ENCODE measurements around the gene CPSF6. TPM values are rescaled to one million over a fixed set of nuclear protein-coding genes. Genes with fewer than 3 reads are reported as not detected.

Gene CPSF6
- total and polyA plus RNA-seq, 12 donors: 11.7 to 34.6 (median 28.4) TPM

GRCh38 chr12:69241438-69242092, 2.2 kb downstream of the CPSF6 start:
- 45 to 50% methylated on average over 5 of the region's 5 CpGs for WGBS, 2 donors
- intact Hi-C loops (cut with DNase I): no loop called here
- no peak for ATAC-seq
- no peak for TF ChIP-seq CTCF (IDR thresholded peaks at IDR 0.05)
- no peaks in the 10 kb centered on the region for H3K9me3 ChIP-seq
- H3K36me3 ChIP-seq: peaks cover 0 to 6% (median 0%) of the 10 kb centered on the region in 9 donors
- no peak overlapping the region for H3K27ac ChIP-seq
- peak overlapping the region in 7 of 10 donors; percentile 60 to 99 (median 82) for H3K4me3 ChIP-seq
- H3K27me3 ChIP-seq: no peaks in the 10 kb centered on the region
- peaks cover 7 to 64% (median 56%) of the 10 kb centered on the region in 9 donors for H3K4me1 ChIP-seq
- DNase-seq: no peak

- no peak for DNase-seq
- TF ChIP-seq CTCF (IDR thresholded peaks at IDR 0.05): no peak
- Histone ChIP-seq H3K27ac (peak overlapping the region in 2 of 10 donors; percentile 17 to 21), H3K9me3 (no peaks in the 10 kb centered on the region), H3K4me3 (no peak overlapping the region), H3K27me3 (no peaks in the 10 kb centered on the region), H3K36me3 (peaks cover 0 to 6% (median 0%) of the 10 kb centered on the region in 9 donors), H3K4me1 (peaks cover 10 to 81% (median 74%) of the 10 kb centered on the region in 9 donors)
- ATAC-seq: no peak
- intact Hi-C loops (cut with DNase I): no loop called here
- 42 to 56% methylated on average over 7 of the region's 7 CpGs for WGBS, 2 donors
These were observed 4.0 kb downstream of the CPSF6 start for GRCh38 chr12:69243099-69244084.

GRCh38 chr12:69247268-69248018, 8.1 kb downstream of the CPSF6 start:
- peak in 1 of 8 donors; percentile 33 for ATAC-seq
- no peak for DNase-seq
- H3K4me1 ChIP-seq: peaks cover 10 to 82% (median 66%) of the 10 kb centered on the region in 9 donors
- no peak for TF ChIP-seq CTCF (IDR thresholded peaks at IDR 0.05)
- H3K4me3 ChIP-seq: no peak overlapping the region
- H3K36me3 ChIP-seq: peaks cover 0 to 6% (median 0%) of the 10 kb centered on the region in 9 donors
- peak overlapping the region in 3 of 10 donors; percentile 9 to 19 (median 12) for H3K27ac ChIP-seq
- WGBS, 2 donors: 67 to 68% methylated on average over 3 of the region's 3 CpGs
- no peaks in the 10 kb centered on the region for H3K9me3 ChIP-seq
- intact Hi-C loops (cut with DNase I): no loop called here
- no peaks in the 10 kb centered on the region for H3K27me3 ChIP-seq

- Histone ChIP-seq H3K27me3 (no peaks in the 10 kb centered on the region), H3K9me3 (no peaks in the 10 kb centered on the region), H3K27ac (no peak overlapping the region), H3K4me1 (peaks cover 2 to 46% (median 32%) of the 10 kb centered on the region in 9 donors), H3K4me3 (no peak overlapping the region), H3K36me3 (peaks cover 0 to 36% (median 15%) of the 10 kb centered on the region in 9 donors)
- no peak for TF ChIP-seq CTCF (IDR thresholded peaks at IDR 0.05)
- WGBS, 2 donors: 25 to 28% methylated on average over 1 of the region's 1 CpG
- no peak for DNase-seq
- ATAC-seq: no peak
- intact Hi-C loops (cut with DNase I): loop anchor here in 5 of 10 donors (5.0 to 10.0 kb wide), 3 partner anchors 87 to 417 kb away; no protein-coding TSS in a partner anchor
These were observed 12.7 kb downstream of the CPSF6 start for GRCh38 chr12:69252033-69252432.

All from heart right ventricle (tissue), 16 donors.